DND-41 (cell line): ENCODE measurements around the gene DNAJA3.

Experiments
- EZH2 ChIP-seq: IDR thresholded peaks from 3 replicates; pipeline ENCODE4 v1.6.1; 2012; ENCODE audit warnings: borderline replicate concordance, low read depth, mild to moderate bottlenecking, moderate library complexity, low read length, inconsistent platforms; ENCODE audit not compliant: severe bottlenecking
- TF ChIP-seq, protein P1 (sequence below): IDR thresholded peaks from 2 replicates; pipeline ENCODE4 v1.5.1; 2012; ENCODE audit warnings: borderline replicate concordance, low read length, moderate library complexity, mild to moderate bottlenecking; ENCODE audit not compliant: poor library complexity, severe bottlenecking; ENCODE audit errors: extremely low read depth

DNA sequence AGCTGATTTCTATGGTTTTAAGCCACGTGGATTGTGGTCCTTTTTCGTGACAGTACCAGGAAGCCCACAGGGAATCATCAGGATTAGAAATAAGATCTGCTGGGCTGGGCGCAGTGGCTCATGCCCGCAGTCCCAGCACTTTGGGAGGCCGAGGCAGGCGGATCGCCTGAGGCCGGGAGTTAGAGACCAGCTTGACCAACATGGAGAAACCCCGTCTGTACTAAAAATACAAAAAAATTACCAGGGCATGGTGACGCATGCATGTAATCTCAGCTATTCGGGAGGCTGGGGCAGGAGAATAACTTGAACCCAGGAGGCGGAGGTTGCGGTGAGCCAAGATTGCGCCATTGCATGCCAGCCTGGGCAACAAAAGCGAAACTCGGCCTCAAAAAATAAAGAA, 42.2 kb downstream of the DNAJA3 start:
- TF ChIP-seq, protein P1, sequence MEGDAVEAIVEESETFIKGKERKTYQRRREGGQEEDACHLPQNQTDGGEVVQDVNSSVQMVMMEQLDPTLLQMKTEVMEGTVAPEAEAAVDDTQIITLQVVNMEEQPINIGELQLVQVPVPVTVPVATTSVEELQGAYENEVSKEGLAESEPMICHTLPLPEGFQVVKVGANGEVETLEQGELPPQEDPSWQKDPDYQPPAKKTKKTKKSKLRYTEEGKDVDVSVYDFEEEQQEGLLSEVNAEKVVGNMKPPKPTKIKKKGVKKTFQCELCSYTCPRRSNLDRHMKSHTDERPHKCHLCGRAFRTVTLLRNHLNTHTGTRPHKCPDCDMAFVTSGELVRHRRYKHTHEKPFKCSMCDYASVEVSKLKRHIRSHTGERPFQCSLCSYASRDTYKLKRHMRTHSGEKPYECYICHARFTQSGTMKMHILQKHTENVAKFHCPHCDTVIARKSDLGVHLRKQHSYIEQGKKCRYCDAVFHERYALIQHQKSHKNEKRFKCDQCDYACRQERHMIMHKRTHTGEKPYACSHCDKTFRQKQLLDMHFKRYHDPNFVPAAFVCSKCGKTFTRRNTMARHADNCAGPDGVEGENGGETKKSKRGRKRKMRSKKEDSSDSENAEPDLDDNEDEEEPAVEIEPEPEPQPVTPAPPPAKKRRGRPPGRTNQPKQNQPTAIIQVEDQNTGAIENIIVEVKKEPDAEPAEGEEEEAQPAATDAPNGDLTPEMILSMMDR, result no peak
- TF ChIP-seq EZH2, result no peak
